NT2/D1 (cell line): ENCODE measurements around the gene PASD1.
"Not testable (repeated sequence)": the region's sequence is repeated elsewhere in the genome, so short reads cannot be mapped to it uniquely, and the experiment has no call there.

Experiments
- YY1 ChIP-seq: IDR thresholded peaks from 2 replicates; pipeline ENCODE4 v1.6.1; 2011; ENCODE audit not compliant: insufficient read length, insufficient read depth
- ZNF274 ChIP-seq: IDR thresholded peaks from 2 replicates; pipeline ENCODE4 v1.6.1; 2011; ENCODE audit warnings: mild to moderate bottlenecking, low read depth, low read length

DNA sequence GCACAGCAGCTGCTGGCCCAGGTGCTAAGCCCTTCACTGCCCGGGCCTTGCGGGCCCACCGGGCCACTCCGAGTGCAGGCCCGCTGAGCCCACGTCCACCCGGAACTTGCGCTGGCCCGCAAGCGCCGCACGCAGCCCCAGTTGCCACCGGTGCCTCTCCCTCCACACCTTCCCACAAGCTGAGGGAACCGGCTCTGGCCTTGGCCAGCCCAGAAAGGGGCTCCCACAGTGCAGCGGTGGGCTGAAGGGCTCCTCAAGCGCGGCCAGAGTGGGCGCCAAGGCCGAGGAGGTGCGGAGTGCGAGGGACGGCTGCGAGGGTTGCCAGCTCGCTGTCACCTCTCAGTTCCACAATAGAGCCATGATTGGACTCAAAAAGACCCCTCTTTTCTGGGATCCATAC, 472 bp upstream of the PASD1 start:
- TF ChIP-seq YY1, ZNF274: not testable (repeated sequence)
